HT1080 (cell line): ENCODE measurements around the gene GRIP2. TPM values are rescaled to one million over a fixed set of nuclear protein-coding genes. Genes with fewer than 3 reads are reported as not detected.

Experiments
- DNase-seq: peaks from one replicate; pipeline ENCODE4 v3.0.0-alpha.2; 2015; ENCODE audit warnings: low read depth
- total RNA-seq: library from RNA; depleted of rRNA; stranded (reverse); fragments of >200 nt; shearing (Covaris generic); gene quantifications from 2 replicates; pipeline ENCODE4 v1.2.3, GENCODE V29; 2014

GRIP2 gene
- total RNA-seq, 1 experiment from 2014 or later: not detected

DNA sequence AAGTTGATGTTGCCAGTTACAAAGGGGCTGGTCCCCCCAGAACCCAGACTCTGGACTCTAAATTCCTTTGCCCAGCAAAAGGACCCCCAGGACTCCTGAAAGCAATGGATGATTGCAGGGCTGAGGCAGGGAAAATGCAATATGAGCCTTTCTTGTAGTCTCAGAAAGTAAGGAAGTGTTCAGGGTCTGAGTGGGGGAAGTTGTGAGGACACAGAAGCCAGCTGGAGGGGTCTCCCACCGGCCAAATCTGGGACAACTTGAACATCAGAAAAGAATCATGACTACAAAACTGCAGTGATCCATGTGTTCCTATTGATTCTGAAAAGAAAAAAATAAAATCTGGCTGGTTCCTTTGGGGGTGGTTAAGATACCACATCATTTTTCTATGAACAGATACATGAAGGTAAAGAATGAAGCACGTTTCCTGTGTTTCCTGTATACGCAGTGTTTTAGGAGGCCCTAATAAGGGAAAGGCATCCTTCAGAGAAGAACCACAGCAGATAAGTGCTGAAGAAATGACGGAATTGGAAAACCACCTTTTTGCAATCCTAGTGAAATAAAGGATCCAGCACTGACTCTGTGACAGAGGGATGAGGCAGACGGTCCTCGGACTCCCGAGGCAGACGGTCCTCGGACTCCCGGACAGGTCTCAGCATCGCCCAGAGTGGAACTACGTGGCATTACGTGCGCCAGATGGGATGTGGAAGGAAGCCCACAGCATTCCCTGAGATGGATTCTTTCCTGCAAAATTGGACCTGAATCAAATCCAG lies 22.2 kb upstream of the GRIP2 start:
- DNase-seq: no peak

DNA sequence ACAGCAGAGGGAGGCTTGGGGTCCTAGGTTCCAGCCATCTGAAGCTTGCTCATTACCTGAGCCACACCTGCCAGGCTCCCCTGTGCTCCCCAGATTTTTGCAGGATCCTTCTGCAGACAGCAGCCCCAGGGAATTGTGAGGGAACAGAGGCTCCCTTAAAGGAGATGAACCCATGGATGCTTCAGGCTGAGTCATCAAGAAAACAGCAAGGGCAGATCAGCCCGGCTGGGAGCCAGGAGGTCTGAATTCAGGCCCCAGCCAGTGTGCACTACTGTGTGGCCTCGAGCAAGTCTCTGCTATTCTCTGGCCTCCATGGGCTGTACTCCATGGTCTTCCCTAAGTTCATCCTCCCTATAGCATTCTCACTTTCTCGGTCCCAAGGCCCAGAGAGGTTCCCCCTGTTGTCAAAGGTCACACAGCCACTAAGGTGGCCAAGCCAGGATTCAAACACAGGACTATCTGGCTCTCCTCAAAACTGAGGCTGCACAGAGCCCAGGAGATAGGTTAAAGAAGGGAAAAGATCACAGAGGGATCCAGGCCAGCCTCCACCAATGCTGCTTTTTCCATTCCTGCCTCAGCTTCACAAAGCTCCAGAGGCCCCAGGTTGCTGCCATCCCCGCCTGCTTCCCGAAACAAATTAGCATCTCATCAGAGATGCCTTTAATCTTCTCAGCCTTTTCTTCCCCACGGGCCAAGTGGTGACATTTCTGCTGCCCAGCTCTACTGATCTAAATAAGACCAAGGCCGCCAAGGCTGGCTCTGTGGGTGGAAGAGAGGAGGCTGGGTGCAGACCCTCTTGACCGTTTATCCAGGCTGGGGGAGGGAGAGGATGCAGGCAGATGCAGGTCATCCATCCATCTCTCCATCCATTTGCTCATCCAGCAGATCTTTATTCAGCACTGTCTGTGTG lies 21.2 kb upstream of the GRIP2 start:
- DNase-seq: no peak

DNA sequence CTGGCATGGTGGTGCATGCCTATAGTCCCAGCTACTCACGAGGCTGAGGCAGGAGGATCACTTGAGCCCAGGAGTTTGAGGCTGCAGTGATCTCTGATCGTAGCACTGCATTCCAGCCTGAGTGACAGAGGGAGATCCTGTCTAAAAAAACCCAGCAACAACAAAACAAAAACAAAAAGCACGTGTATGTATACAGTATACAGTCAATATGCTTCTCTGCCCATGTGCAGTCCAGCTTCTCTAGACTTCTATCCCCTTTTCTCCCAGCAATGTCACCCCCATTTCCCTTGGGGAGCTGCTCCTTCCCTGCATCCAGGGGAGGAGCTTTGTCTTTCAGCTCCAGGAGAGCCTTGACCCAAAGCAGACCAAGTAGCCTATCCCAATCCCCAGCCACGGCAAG lies 20.0 kb upstream of the GRIP2 start:
- no peak for DNase-seq

DNA sequence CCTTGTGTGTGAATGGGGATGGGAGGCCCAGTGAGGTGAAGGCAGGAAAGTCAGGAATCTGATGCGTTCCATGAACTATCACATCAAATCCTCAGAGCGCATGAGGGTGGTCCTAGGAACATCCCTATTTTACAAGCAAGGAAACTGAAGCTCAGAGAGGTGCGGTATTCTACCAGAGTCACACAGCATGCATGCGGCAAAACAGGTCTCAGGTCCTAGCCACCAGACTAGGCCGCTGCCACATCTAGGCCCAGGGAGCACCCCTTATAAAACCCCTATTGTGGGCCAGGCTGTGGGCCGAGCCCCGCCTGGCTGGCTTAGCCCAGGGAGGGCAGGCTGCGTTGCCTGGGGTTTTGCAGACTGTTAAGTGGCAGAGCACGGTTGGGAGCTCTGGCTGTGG lies 17.9 kb upstream of the GRIP2 start:
- DNase-seq: no peak

DNA sequence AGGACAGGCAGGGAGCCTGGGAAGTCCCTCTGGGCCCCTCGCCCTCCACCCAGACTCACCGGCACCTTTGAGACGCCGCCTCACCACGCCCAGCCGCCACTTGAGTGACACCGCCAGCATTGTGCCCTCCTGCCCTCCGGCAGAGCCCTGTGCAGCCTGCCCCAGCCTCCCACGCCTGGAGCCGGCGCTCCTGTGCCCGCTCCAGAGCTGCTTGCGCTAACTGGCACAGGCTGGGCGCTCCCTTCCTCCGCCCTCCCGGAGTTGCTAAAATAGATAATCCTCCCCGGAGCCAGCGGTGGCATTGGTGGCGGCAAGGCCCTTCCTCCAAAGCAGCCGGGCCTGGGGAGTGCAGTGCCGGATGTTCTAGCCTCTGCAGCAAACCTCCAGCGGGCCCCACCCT lies 15.7 kb upstream of the GRIP2 start:
- no peak for DNase-seq

DNA sequence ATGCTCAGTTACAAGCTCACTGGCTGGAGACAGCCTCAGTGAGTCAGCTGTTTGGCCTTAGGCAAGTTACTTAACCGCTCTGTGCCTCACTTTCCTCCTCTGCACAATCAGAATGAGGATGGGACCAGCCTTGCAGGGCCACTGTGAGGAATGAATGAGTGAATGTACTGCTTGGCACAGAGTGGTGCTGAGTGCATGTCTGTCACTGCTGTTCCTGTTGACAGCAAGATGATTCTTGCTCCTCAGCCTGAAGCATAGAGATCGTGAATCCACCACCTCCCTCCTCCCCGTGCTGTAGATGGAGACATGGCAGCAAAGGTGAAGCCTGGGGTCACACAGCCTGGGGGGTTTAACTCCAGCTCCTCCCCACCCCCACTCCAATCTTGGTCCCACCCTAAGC lies 14.6 kb upstream of the GRIP2 start:
- DNase-seq: no peak

DNA sequence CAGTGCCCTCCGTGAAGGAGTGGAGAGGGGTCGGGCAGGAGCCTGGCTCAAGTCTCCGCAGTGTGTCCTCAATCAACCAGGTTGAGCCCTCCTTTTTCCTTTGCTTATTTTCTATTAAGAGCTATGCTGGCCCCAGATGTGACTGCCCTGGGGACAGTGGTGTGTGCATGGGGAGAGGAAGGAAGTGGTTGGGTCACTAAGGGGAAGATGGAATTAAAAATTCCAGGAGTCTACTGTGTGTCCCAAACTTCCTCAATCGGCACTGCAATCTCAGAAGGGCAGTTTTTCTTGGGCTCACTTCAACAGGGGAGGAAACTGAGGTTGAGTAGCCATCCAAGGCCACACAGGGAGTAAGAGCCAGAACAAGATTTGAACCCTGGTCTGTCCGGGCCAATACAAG lies 13.7 kb upstream of the GRIP2 start:
- no peak for DNase-seq

DNA sequence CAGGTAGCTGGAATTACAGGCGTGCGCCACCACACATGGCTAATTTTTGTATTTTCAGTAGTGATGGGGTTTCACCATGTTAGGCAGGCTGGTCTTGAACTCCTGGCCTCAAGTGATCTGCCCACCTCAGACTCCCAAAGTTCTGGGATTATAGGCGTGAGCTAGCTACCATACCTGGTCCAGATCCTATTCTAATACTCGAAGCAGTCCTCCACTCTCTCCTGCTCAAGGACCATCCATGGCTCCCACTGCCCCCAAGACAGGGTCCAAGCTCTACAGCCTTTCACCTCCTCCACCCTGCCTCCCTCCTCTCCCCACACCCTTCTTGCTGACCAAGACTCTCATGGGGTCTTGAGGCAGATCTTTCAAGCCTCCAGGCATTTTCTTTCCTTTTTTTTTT lies 12.6 kb upstream of the GRIP2 start:
- DNase-seq: no peak

DNA sequence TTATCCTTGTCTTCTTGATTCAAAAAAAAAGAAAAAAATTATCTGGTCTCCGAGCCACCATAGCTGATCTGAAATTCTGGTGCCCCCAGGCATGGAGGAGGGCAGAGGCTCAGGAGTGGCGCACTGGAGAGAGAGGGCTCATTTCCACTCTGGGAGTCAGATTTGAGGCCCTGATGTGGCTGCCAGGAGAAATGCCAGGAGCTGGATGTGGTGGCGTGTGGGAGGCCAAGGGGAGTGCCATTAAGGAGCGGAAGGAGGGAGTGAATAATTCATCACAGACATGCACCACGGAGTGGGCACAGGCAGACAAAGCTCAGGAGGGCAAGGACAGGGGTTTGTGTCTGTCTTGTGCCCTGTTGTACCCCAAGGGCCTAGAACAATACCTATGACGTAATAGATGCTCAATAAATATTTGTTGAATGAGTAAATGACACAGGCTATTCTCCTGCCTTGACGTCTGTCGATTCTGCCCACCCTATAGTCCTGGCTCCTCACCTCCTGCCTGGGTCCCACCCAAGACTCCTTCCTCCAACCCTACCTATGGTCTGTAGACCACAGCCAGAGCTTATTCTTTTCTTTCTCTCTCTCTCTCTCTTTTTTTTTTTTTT lies 12.0 kb upstream of the GRIP2 start:
- DNase-seq: no peak

DNA sequence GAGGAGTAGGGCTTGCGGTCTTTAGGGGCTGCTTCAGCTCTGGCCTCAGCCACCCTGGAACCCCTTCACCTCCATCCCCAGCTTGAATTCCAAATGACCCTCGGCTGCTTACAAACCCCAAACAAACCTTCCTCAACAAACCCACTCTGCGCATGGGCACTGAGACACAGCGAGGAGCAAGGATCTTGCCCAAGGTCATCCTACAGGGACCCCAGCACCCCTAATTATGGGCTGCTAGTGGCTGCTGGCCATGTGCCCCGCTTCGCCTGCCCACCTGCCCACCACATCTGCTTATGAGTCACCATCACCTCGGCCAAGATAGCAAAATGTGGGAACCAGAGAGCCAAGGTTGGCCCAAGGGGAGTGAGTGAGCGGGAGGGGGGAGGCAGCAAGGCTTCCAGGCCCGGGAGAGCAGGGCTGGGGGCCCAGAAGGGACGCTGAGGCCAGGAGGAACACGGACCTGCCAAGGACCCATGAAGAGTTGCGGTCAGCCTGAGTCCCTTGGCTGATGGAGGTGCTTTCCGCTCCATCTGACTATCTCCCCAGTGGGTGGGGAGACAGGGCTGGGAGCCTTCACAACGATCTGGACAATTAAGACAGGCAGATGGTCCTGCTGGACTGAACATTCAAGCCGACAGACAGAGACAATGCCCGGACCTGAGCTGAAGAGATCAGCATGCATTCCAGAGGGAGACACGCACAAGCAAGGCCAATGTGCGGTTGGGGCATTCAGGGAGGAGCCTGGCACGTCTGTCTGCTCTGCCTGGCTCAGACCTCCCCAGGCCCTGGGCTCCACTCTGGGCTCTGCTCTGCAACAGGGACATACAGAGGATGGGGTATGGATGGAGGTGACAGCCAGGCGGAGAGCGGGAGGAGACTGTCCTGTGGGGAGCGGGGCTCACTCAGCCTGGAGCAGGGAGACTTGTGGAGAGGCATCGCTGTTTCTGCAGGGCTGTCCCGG lies 10.8 kb upstream of the GRIP2 start:
- no peak for DNase-seq

DNA sequence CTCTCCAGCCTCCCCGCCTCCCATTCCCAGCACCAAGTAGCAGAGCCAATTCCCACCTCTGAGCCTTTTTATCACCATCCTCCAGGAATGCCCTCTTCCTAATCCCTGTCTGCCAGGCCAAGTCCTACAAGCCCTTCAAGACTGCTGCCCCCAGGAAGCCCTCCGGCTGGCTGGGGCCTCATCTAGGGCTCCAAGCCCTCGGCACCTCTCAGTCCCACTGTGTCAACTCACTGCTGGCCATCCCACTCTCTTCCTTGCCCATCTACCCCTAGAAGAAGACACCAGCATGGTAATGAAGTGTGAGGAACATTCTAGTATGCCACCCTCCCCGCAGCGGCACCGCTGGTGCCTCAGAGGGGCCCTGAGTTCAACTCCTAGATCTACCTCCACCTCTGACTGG lies 10.0 kb upstream of the GRIP2 start:
- DNase-seq: no peak

DNA sequence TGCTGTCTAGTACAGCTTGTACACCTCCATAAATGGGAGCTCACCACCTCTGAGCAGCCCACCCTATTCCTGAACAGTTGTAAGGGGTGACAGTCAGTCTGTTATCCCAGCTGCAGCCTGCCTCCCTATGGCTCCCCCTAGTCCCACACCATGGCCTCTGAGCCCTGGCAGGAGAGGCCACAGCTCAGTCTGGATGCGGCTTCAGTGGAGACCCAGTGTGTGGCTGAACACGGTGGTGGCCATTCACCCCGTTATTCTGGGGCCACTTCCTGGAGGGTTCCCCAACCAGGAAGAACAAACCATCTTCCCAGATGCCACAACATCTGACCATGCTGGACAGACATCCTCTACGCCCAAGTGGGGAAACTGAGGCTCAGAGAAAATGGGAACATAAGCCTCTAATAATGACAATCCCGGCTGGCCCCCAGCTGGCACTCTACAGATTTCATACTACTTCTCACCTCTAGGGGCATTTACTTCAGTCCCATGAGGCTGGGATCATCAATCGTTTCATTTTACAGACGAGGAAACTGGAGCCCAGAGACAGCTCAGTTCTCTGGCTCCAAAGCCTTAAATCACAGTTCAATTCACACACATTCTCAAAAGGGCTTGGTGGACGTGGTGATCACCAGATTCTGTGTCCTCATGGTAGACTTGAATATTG lies 9.2 kb upstream of the GRIP2 start:
- DNase-seq: peak; percentile 19

DNA sequence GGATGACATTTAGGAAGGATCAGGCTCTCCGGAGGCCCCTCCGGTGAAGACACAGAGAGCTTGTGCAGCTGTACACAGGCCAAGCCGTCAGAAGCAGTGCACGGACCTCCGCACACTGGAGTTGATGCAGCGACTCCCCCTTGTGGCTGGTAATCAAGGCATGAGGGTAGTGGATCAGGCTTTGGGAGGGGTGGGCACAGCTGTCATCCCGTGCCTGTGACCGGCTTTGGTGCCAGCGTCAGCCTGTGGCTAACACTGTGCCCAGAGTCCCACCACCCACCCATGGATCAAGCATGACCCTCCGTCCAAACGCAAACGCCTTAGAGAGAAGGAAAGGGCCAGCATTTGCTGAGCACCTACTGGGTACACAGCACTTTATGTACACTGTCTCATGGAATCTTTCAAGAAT lies 8.2 kb upstream of the GRIP2 start:
- peak; percentile 30 for DNase-seq

DNA sequence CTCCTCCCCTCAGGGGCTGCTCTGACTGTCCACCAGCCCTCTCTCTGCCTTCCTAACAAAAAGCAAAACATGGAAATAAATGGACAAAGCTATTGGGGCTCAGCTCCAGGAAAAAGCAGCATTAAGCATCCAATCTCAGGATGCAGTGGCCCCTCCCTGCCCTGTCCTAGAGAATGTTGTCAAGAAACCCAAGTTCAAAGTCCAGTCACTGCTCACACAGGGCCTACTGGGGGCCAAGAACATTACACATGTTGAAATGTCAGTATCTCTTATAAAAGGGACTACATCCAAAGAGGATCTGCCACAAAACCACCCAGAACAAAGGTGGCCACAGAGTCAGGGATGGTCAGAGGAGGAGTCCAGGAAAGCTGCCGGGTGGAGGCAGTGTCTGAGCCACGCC lies 7.6 kb upstream of the GRIP2 start:
- DNase-seq: no peak

DNA sequence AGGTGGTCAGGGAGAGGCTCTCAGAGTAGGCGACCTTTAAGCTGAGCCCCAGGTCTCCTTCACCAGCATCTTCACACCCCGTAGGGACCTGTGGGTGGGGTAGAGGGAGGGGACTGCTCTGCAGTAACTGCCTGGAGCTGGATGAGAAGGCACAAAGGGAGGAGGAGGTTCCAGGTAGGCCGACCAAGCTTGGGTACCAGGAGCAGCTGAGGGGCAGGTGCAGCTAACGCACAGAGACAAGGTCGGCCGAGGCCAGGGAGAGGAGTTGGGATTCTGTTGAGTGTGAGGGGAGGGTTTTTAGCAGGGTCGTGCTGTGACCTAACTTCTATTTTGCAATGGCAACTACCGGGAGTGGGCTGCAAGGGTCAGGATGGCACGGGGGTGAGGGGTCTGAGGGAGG lies 5.9 kb upstream of the GRIP2 start:
- no peak for DNase-seq

DNA sequence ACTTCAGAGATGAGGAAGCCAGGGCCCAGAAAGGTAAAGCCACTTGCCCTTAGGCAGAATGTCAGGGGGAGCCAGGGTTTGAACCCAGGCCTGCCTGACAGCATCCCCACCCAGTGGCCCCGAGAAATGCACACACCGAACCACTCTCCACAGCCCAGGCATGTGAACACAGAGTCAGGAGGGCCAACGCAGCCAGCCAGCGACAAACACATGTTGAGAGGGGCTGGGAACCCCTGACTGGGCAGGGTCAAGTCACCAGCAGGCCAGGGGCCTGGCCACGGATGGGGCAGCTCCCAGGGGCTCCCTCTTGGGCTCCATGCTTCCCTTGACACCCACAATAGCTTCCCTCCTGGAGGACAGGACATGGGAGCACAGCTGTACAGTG lies 5.1 kb upstream of the GRIP2 start:
- no peak for DNase-seq

DNA sequence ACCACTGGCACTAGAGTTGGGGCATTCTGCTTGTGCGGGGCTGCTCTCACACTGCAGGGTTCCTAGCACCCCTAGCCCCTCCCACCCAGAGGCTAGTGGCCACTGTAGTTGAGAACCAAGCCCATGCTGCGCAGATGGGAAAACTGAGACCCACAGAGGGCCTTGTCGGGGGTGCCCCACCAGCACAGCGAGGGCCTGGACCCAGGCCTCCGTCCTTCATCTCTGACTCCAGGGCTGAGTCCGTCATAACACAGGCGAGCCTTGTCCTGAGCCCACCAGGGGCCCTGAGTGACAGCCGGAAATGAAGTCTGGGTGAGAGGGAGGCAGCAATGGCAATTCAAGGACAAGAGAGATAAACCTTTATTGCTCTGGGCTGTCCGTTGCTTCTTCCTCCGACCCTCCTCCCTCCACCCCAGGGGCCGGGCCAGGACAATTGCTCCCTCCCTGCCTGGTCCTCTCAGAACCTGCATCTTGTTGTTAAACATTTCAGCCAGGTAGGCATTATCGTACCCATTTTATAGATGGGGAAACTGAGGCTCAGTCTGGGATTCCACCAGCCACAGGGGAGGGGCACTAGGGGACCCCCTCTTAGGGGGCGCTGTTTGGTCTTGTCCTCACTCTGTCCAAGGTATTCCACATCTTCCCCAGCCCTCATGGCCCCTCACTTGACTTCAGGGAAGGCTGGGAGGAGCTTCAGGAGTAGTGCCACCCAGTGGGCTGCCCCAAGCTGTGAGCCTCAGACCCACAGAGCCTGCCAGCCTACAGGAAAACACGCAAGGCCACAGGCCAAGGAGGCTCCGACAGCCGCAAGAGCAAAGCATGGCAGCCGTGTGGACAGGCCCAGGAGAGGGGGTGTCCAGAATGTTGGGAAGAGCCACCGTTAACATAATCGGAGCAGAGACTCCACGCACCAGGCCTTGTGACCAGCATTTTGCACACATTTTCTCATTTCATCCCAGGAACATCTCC lies 4.4 kb upstream of the GRIP2 start:
- DNase-seq: no peak

DNA sequence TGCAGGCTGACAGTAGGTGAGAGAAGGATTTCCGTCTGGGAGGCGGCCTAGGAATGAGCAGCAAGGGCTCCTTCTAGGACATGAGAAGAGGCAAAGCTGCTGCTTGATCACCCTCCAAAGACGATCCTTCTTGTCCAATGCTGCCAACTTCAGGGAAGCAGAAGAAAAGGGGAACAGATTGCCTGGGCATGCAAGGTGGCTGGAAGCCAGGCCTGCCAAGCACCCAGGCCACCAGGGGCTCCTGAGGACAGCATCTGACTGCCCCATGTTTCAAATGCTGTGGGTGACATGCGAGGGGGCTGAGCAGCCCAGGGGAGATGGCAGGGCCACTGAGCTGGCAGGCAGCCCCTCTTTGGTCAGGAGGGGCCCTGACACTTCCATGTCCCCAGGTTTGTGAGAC lies 3.3 kb upstream of the GRIP2 start:
- no peak for DNase-seq

DNA sequence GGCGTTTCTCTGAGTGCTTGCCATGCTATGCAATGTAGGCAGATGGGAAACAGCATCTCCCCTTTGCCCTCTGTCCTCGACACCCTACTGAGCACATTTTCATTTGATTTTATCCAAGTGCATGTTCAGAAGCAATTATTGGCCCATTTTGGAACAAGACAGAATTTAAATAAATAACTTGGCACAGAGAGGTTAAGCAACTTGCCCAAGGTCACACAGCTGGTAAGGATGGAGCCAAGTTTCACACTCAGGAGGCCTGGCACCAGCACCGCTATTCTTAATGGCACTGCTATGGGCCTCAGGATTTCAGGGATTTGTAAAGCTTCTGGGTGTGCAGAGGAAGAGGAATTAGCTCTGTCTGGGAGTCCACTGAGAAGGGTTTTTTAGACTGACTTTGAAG lies 2.5 kb upstream of the GRIP2 start:
- no peak for DNase-seq
